ENCODE results near the gene CEP170B.
"Not testable (repeated sequence)": the region's sequence is repeated elsewhere in the genome, so short reads cannot be mapped to it uniquely, and the experiment has no call there.

- TF ChIP-seq CTCF (IDR thresholded peaks at IDR 0.05 in 2 of 3, conservative IDR thresholded peaks at IDR 0.05 in 1 of 3; ENCODE audit: insufficient read depth in 2 of 3, low read depth in 1 of 3, low read length in 3 of 3); NR1H2 (CRISPR knock-in tag; IDR thresholded peaks at IDR 0.05); CEBPB (tag; IDR thresholded peaks at IDR 0.05); MITF (IDR thresholded peaks at IDR 0.05); HDAC1 (IDR thresholded peaks at IDR 0.05): not testable (repeated sequence)
These were observed 54.3 kb downstream of the CEP170B start for GRCh38 chr14:104919152-104919992.

Measured in K562 (cell line).